AG10803 (cell line): Measurements from ENCODE around the gene PAX5.

Experiments
- DNase-seq: peaks from one replicate; pipeline ENCODE4 v3.0.0; 2010; ENCODE audit warnings: low read depth
- H3K4me3 ChIP-seq: 2 replicates; pipeline ENCODE4 v1.5.1; 2011; ENCODE audit warnings: mild to moderate bottlenecking, low read length, control low read depth
- TF ChIP-seq, protein P1 (sequence below): conservative IDR thresholded peaks from 2 replicates; pipeline ENCODE4 v1.5.1; 2011; ENCODE audit warnings: mild to moderate bottlenecking, low read length, control low read depth, inconsistent platforms

The PAX5 gene

GRCh38 chr9:36847781-36848673 lies 186.0 kb downstream of the PAX5 start:
- H3K4me3 ChIP-seq = no peak overlapping the region
- TF ChIP-seq, protein P1, sequence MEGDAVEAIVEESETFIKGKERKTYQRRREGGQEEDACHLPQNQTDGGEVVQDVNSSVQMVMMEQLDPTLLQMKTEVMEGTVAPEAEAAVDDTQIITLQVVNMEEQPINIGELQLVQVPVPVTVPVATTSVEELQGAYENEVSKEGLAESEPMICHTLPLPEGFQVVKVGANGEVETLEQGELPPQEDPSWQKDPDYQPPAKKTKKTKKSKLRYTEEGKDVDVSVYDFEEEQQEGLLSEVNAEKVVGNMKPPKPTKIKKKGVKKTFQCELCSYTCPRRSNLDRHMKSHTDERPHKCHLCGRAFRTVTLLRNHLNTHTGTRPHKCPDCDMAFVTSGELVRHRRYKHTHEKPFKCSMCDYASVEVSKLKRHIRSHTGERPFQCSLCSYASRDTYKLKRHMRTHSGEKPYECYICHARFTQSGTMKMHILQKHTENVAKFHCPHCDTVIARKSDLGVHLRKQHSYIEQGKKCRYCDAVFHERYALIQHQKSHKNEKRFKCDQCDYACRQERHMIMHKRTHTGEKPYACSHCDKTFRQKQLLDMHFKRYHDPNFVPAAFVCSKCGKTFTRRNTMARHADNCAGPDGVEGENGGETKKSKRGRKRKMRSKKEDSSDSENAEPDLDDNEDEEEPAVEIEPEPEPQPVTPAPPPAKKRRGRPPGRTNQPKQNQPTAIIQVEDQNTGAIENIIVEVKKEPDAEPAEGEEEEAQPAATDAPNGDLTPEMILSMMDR = no peak
- no peak for DNase-seq

DNA sequence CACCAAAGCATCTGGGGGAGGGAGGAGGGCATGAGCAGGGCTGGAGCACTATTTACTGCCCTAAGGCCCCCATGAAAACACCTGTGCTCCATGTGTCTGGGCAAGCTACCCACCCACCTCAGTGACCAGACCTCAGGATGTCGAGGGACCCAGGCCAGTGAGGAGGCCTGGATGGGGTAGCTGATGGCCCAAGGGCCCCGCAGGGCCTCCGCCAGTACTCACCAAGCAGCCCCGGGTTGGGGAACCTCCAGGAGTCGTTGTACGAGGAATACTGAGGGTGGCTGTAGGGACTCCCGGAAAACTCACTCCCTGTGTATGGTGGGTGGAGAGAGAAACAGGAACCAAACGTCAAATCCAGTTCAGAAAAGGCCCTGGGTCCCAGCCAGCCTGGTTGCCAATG lies 187.4 kb downstream of the PAX5 start:
- TF ChIP-seq, protein P1 = no peak
- DNase-seq = no peak

GRCh38 chr9:36845844-36846243 lies 188.2 kb downstream of the PAX5 start:
- H3K4me3 ChIP-seq = no peak overlapping the region
- TF ChIP-seq, protein P1 = no peak
- DNase-seq = no peak

More for the DNA sequence above, 187.4 kb downstream of the PAX5 start:
- no peak overlapping the region for H3K4me3 ChIP-seq

GRCh38 chr9:36844961-36845360 lies 189.1 kb downstream of the PAX5 start:
- TF ChIP-seq, protein P1 = no peak
- no peak for DNase-seq
- H3K4me3 ChIP-seq = no peak overlapping the region

DNA sequence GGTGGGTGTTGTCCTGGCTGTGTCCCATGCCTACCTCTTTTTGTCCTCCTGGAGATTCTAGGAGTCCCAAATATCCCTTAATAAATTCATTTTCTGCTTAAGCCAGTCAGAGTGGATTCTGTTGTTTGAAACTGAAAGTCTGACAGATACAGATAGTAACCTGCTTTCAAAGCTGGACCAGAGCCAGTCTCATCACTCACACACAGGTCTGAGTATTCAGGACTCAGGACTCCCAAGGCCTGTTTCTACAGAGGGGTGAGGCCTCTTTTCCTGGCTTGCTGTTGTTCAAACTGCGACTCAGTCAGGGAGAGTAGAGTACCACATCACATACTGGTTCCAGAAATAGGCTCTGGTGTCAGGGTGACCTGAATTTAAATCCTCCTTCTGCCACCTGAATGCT lies 190.1 kb downstream of the PAX5 start:
- no peak overlapping the region for H3K4me3 ChIP-seq
- no peak for DNase-seq
- TF ChIP-seq, protein P1 = no peak

- no peak overlapping the region for H3K4me3 ChIP-seq
- DNase-seq = no peak
- TF ChIP-seq, protein P1 = no peak
These were observed 191.2 kb downstream of the PAX5 start for GRCh38 chr9:36842560-36843530.
